ENCODE data around the gene CIBAR2.

- TF ChIP-seq CTCF (IDR thresholded peaks at IDR 0.05) (no peak), EP300 (IDR thresholded peaks at IDR 0.05) (no peak), POLR2AphosphoS5 (IDR thresholded peaks at IDR 0.05) (no peak), POLR2A (IDR thresholded peaks at IDR 0.05; ENCODE audit: low read depth) (no peak)
These were observed 33.7 kb upstream of the CIBAR2 start for GRCh38 chr16:85145734-85146531.

Measured in esophagus muscularis mucosa (tissue), 4 donors.